Mucosa of rectum (tissue), 2 donors: ENCODE results near the gene KIAA0930.

Source experiments
- H3K27ac ChIP-seq, 2 donors: one replicate each; pipeline ENCODE4 v1.7.0; 2013; ENCODE audit warnings: inconsistent platforms in 2 of 2, low read depth in 2 of 2, low read length in 2 of 2
- H3K27me3 ChIP-seq, 2 donors: one replicate each; pipeline ENCODE4 v1.7.0; 2013; ENCODE audit warnings: low read length in 2 of 2; ENCODE audit not compliant: control insufficient read depth in 2 of 2, insufficient read depth in 2 of 2
- H3K36me3 ChIP-seq, 2 donors: one replicate each; pipeline ENCODE4 v1.7.0; 2013; ENCODE audit warnings: low read length in 2 of 2; ENCODE audit not compliant: control insufficient read depth in 2 of 2, insufficient read depth in 2 of 2
- H3K4me1 ChIP-seq, 2 donors: one replicate each; pipeline ENCODE4 v1.7.0; 2013; ENCODE audit warnings: low read length in 2 of 2, mild to moderate bottlenecking in 1 of 2; ENCODE audit not compliant: control insufficient read depth in 2 of 2, insufficient read depth in 2 of 2
- H3K4me3 ChIP-seq, 2 donors: one replicate each; pipeline ENCODE4 v1.7.0; 2013; ENCODE audit warnings: low read length in 2 of 2
- H3K9ac ChIP-seq, 2 donors: one replicate each; pipeline ENCODE4 v1.7.0; 2013; ENCODE audit warnings: low read length in 2 of 2, low read depth in 1 of 2, mild to moderate bottlenecking in 1 of 2
- H3K9me3 ChIP-seq, 2 donors: one replicate each; pipeline ENCODE4 v1.7.0; 2013; ENCODE audit warnings: low read length in 2 of 2; ENCODE audit not compliant: control insufficient read depth in 2 of 2
- donor health status: healthy.
- donor health status: Normal muscosa, but diverticular disease.

KIAA0930 gene

DNA sequence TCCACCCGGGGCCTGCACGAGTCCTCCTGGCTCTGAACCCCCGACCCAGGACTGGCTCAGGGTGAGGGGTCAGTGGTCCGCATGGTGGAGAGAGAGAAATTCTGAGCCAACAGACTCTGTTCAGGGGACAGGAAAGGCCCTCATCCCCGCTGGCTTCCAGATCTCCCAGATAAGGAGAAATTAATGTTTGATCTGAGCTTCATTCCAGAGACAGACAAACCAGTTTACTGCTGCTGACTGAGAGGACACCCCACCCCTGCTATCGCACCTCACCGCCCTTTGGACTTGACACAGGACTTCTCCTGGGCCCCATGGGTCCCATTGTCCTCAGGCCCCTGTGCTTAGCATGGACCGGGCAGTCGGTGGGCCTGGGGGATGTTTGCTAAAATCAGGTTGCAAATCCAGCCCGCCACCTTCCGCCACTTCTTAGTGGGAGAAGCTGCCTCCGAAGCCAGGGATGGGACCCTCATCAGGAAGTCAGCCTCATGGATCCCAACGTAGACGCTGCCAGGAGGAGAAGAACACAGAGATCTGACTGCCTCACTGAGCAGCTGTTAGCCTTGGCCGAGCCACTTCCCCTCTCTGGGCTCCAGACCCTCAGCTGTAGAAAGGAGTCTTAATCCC is 32.9 kb upstream of the KIAA0930 start:
- Histone ChIP-seq H3K27me3 (no peaks in the 10 kb centered on the region), H3K4me1 (peaks cover 32 to 40% of the 10 kb centered on the region in 2 donors), H3K9ac (peak overlapping the region in 1 of 2 donors; percentile 52), H3K36me3 (no peaks in the 10 kb centered on the region), H3K9me3 (no peaks in the 10 kb centered on the region), H3K27ac (peak overlapping the region; percentile 78 to 83), H3K4me3 (peak overlapping the region; percentile 31 to 44)

DNA sequence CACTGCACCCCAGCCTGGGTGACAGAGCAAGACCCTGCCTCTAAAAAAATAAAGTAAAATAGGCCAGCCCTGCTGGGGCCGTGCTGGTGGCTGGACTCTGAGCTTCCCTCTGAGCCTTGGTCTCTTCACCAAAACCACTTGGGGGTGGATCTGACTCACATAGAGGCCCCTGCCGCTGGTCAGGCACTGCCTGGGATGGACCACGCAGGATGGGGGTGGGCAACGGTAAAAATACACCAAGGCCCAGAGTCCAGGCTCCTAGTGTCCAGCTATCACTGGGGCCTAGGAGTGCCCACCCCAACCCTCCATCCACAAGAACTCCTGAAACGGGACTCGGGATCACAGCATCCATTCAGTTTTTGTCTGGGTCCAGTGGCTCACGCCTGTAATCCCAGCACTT is 31.8 kb upstream of the KIAA0930 start:
- no peaks in the 10 kb centered on the region for H3K9me3 ChIP-seq
- H3K36me3 ChIP-seq, result no peaks in the 10 kb centered on the region
- no peak overlapping the region for H3K4me3 ChIP-seq
- peaks cover 32 to 40% of the 10 kb centered on the region in 2 donors for H3K4me1 ChIP-seq
- peak overlapping the region; percentile 32 to 53 for H3K9ac ChIP-seq
- H3K27ac ChIP-seq, result peak overlapping the region; percentile 62 to 78
- H3K27me3 ChIP-seq, result no peaks in the 10 kb centered on the region

DNA sequence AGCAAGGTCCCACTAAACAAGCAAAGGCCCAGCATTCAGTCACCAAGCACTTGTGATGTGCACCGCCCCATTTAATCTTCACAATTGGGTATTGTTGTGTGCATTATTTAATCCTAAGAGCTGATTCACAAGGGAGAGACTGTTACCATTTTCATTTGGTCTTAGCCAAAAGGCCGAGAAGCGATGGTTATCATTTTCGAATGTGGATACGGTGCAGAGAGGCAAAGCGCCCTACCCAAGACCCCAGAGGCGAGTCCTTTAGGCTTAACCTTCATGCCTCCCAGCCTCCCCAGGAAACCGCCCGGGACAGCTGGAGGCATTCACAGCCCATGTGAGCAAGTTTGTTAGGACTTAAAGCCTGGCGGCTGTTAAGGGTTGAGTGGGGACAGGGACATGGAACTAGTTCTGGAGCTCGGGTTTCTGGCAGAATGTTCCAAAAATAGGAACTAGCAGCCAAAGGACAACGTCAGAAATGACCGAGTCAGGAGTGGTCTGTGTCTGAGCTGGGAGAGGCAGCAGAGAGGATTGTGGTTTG is 31.0 kb upstream of the KIAA0930 start:
- peaks cover 32 to 40% of the 10 kb centered on the region in 2 donors for H3K4me1 ChIP-seq
- H3K4me3 ChIP-seq, result peak overlapping the region in 1 of 2 donors; percentile 7
- peak overlapping the region; percentile 62 to 78 for H3K27ac ChIP-seq
- no peaks in the 10 kb centered on the region for H3K27me3 ChIP-seq
- no peaks in the 10 kb centered on the region for H3K36me3 ChIP-seq
- H3K9me3 ChIP-seq, result no peaks in the 10 kb centered on the region
- H3K9ac ChIP-seq, result peak overlapping the region; percentile 32 to 53

DNA sequence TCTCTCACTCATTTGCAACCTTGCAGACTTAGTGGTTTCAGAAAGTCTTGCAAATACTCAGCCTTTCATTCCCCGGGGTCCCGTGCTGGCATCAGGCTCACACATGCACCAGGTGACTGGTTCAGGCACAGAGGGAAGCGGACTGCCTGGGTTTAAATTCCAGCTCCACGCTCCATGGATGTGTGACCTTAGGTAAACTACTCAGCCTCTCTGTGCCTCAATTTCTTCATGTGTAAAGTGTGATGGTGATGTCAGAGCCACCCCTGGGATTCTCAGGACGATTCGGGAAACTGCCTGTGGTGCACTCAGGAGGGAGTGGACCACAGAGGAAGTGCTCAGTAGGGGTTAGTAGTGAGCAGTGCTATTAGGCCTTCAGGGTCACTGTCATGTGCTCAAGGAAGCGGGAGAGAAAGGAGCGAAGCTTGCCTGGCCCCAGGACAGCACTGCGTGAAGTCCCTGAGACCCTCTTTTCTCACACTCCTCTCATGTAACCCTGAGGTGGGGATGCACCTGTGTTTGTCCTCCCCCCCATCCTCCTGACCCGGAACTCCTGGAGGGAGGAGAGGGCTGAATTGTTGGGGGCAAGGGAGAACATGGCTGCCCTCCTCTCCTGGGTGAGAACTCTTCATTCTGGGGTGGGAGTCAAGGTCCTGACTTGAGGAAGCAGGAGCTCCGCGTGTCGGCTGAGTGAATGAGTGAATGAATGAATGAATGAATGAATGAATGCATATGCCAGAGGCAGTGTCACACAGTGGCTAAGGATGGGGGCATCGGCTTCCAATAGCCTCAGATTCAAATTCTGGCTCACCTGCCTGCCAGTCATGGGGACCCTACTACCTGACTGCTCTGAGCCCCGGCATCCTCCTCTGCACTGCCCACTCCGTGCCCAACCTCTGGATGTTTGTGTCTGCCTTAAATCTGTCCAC is 29.7 kb upstream of the KIAA0930 start:
- H3K27me3 ChIP-seq, result no peaks in the 10 kb centered on the region
- H3K4me3 ChIP-seq, result no peak overlapping the region
- H3K4me1 ChIP-seq, result peaks cover 32 to 40% of the 10 kb centered on the region in 2 donors
- H3K36me3 ChIP-seq, result no peaks in the 10 kb centered on the region
- H3K9ac ChIP-seq, result no peak overlapping the region
- H3K9me3 ChIP-seq, result no peaks in the 10 kb centered on the region
- no peak overlapping the region for H3K27ac ChIP-seq

DNA sequence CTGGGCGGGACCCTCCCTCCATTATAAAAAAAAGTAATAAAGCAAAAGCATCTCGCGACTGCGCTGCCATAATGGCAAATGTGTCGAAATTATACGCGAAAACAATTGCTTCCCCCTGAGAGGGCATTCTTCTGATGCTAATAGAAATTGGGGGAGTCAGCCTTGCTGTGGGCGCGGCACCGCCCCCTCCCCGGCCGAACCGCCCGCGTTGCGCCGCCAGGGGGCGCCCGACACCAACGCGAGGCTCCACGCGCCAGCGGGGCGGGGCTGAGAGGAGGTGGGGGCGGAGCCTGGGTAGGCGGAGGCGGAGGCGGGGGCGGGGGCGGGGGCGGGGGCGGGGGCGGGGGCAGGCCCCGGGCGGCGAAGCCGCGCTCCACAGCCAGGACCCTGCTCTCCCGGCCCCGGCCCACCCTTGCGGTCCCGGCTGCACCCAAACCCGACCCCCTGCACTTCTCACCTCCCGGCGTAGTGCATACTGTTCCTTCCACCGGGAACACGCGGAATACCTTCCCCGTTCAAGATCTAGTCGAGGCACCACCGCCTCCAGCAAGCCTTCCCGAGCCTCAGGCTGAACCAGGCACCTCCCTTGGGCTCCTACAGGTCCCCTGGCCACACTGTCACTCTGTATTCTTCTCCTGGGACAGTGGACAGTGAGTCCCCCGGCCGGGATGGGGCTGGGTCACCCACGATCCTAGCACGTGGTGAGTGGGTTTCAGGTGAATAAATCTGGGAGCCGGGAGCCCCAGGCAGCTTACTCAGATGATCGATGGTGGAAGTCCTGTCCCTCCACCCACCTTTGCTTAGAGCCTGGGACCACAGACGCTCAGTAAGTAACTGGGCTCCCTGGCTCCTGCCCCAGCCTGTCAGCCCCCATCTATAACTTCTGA is 28.5 kb upstream of the KIAA0930 start:
- Histone ChIP-seq H3K36me3 (no peaks in the 10 kb centered on the region), H3K4me1 (peaks cover 32 to 40% of the 10 kb centered on the region in 2 donors), H3K27ac (peak overlapping the region; percentile 9 to 58), H3K9me3 (no peaks in the 10 kb centered on the region), H3K9ac (peak overlapping the region; percentile 69 to 75), H3K4me3 (peak overlapping the region; percentile 63 to 81), H3K27me3 (no peaks in the 10 kb centered on the region)

DNA sequence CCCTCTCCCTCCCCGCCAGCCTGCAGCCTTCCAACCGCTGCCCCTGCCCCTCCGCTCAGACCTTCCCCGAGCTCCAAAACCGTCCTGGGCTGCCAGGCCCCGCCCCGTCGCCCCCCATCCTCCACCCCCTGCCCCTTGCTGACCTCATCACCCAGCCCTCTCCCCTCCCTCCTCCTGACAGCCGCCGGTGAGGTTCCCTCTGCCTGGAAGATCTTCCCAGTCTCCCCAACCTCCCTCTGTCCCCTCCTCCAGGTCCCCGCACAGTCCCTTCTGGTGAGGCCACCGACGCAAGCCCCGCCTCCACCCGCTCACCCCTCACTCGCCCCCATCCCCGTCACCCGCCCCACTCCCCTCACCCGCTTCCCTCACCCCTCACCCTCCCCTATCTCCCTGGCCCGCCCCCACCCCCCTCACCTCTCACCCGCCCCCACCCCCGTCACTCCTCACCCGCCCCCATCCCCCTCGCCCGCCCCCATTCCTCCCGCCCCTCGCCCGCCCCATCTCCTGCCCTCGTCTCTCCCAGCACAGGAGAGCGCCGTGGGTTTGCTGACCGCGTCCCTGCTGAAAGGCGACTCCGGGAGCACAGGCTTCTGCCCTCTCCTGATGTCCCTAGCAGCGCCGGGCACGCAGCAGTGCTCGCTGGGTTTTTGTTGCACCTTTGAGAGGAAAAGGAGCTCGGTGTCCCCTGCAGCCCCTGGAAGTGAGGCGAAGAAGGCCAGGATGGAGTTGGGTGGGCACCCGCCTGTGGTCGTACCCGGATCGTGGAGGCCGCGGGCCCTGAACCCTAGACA is 27.7 kb upstream of the KIAA0930 start:
- no peaks in the 10 kb centered on the region for H3K9me3 ChIP-seq
- no peaks in the 10 kb centered on the region for H3K27me3 ChIP-seq
- H3K36me3 ChIP-seq, result no peaks in the 10 kb centered on the region
- peak overlapping the region; percentile 52 to 65 for H3K9ac ChIP-seq
- no peak overlapping the region for H3K27ac ChIP-seq
- peak overlapping the region; percentile 63 to 81 for H3K4me3 ChIP-seq
- peaks cover 30 to 38% of the 10 kb centered on the region in 2 donors for H3K4me1 ChIP-seq

DNA sequence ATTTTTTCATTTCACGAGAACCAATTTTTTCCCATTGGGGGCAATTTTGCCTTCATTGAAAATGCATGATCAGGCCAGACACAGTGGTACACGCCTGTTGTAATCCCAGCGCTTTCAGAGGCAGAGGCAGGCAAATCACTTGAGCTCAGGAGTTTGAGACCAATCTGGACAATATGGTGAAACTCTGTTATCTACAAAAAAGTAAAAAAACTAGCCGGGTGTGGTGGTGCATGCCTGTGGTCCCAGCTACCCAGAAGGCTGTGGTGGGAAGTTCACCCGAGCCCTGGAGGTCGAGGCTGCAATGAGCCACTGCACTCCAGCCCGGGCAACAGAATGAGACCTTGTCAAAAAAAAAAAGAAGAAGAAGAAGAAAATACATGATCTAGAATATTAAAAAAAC is 24.8 kb upstream of the KIAA0930 start:
- Histone ChIP-seq H3K4me1 (peaks cover 20 to 31% of the 10 kb centered on the region in 2 donors), H3K27me3 (no peaks in the 10 kb centered on the region), H3K9ac (no peak overlapping the region), H3K36me3 (no peaks in the 10 kb centered on the region), H3K9me3 (no peaks in the 10 kb centered on the region), H3K4me3 (no peak overlapping the region), H3K27ac (no peak overlapping the region)

DNA sequence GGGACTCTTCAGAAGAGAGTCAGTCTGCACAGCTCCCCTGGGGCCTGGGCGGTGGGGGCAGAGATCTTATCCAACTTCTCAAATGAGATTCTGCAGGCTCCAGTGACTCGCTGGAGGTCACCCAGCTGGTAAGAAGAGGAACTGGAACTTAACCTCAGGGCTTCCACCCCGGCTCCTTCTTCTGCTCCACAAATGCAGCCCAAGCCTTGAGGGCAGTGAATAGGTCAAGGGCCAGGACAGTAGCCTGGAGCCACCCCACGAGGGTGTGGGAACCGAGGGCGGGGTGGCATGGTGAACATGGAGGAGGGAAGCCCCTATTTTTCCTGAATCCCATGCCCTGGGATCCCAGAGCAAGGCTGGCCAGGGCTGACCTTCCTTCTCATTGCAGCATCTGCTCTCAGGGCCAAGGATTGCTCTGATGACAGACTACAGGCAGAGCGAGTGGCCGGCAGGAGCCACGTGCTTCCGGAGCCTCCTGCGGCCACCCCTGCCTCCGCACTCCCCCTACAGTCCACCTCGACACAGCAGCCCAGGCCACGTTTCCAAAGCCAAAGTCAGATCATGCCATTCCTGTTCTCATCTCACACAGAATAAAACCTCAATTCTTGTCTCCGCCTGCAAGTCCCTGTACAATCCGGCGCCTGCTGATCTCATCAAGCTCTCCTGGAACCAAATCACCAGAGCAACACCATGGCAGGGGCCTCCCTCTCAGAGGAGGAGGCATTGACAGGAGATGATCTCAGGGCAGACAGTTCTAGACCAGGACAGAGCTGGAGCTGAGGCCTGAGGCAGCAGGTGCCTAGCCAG is 23.0 kb upstream of the KIAA0930 start:
- Histone ChIP-seq H3K9me3 (no peaks in the 10 kb centered on the region), H3K27ac (peak overlapping the region in 1 of 2 donors; percentile 63), H3K4me1 (peaks cover 12 to 19% of the 10 kb centered on the region in 2 donors), H3K4me3 (no peak overlapping the region), H3K9ac (peak overlapping the region in 1 of 2 donors; percentile 24), H3K27me3 (no peaks in the 10 kb centered on the region), H3K36me3 (no peaks in the 10 kb centered on the region)
